ENCODE measurements around the gene NOP14.
"Not testable (repeated sequence)": the region's sequence is repeated elsewhere in the genome, so short reads cannot be mapped to it uniquely, and the experiment has no call there.

The NOP14 gene

DNA sequence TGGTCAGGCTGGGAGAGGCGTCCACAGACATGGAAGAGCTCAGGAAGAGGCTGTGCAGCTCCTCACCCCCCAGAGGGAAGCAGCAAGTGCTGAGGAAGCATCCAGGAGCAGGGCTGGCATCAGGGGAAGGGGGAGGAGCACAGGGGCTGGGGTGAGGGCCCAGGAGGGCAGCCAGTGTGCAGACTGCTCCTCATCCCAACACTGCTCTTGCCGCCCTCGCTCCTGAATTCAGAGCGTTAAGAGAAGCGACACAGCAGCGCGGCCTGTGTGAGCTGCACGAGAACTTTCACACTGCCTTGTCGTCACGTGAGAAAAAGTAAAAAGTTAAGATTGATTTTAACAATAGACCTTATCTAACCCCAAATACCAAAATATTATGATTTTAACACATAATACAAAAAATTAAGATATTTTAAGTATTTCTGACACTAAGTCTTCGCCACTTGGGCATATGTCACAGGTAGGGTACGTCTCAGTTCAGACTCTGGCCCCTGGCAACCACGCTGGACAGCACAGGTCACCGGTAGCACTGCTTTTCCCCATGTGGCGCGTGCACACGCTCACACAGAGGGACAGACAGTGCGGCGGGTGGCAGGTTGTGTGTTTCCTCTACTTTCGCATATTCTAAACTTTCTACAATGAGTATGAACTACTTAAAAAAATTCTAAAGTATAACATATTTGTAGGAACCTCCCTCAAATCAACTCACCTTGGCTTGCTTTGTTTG is 19.7 kb downstream of the NOP14 start:
- 0 out of 2 replicates have a peak, but pooled peaks have one; percentile 11 for TF ChIP-seq POLR2A (IDR thresholded peaks at IDR 0.05; ENCODE audit: low read depth, low read length)
- TF ChIP-seq POU2F2 (IDR thresholded peaks at IDR 0.05; ENCODE audit: low read depth, low read length), result no peak
- TF ChIP-seq SPI1 (IDR thresholded peaks at IDR 0.05; ENCODE audit: low read depth, low read length), result no peak
- FAIRE-seq (no peak), DNase-seq (ENCODE audit: insufficient read length, low spot score) (no peak)

DNA sequence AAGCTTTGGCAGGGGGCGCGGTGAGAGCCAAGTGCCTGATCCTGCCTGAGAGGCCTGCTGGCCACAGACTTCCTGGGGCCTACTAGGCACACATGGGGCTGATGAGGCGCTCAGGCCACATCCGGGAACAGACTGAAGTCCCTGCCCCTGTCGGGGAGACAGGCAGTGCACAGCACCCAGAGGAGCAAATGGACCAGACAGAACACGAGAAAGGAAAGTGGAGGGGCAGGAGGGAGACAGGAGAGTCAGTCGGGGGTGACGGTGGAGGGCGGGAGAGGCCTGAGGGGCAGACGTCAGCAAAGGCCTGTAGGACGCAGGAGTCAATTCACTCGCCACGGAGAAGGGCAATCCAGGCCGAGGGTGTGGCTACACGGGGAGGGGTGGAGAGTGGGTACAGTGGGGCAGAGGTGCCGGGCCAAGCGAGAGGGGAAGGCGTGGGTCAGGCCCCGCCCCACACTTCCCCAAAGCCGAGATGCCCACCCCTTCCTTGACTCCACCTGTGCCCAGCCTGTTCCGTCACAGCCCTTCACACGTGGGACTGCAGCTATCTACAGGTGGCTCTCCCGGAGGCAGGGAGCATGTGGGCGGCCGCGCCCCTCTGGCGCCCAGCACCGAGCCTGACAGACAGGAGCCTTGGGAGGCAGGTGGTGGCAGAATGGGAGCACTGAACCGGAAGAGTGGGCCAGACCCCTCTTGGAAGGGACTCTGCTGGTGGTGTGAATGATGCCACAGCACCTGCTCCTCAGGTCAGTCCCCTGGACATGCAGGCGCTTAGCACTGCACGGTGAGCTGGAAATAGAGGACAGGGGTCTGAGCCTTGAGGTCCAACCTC is 20.5 kb downstream of the NOP14 start:
- no peak for DNase-seq (ENCODE audit: insufficient read length, low spot score)
- FAIRE-seq, result no peak
- TF ChIP-seq POLR2AphosphoS5 (IDR thresholded peaks at IDR 0.05; ENCODE audit: low read depth, low read length) (0 out of 2 replicates have a peak, but pooled peaks have one; percentile 13), SPI1 (IDR thresholded peaks at IDR 0.05; ENCODE audit: low read depth, low read length) (no peak), POLR2A (IDR thresholded peaks at IDR 0.05; ENCODE audit: low read depth, low read length) (peak; percentile 15; the same call in 1 of the 2 replicates), POU2F2 (IDR thresholded peaks at IDR 0.05; ENCODE audit: low read depth, low read length) (peak; percentile 46; the same call in 1 of the 2 replicates)

- DNase-seq (ENCODE audit: insufficient read length, low spot score) (no peak), FAIRE-seq (no peak)
- TF ChIP-seq POLR2AphosphoS5 (IDR thresholded peaks at IDR 0.05; ENCODE audit: low read depth, low read length) (peak; percentile 11; the same call in 1 of the 2 replicates), SPI1 (IDR thresholded peaks at IDR 0.05; ENCODE audit: low read depth, low read length) (no peak), POU2F2 (IDR thresholded peaks at IDR 0.05; ENCODE audit: low read depth, low read length) (no peak), PAX5 (IDR thresholded peaks at IDR 0.05; ENCODE audit: insufficient read depth, low read length, severe bottlenecking) (no peak), TAF1 (IDR thresholded peaks at IDR 0.05; ENCODE audit: low read depth, low read length) (no peak), POLR2A (IDR thresholded peaks at IDR 0.05; ENCODE audit: low read depth, low read length) (no peak)
Measured at GRCh38 chr4:2942037-2942531, 21.1 kb downstream of the NOP14 start.

- TF ChIP-seq POLR2AphosphoS5 (IDR thresholded peaks at IDR 0.05; ENCODE audit: low read depth, low read length) (peak; percentile 49), POU2F2 (IDR thresholded peaks at IDR 0.05; ENCODE audit: low read depth, low read length) (peak; percentile 19; the same call in 1 of the 2 replicates), PAX5 (IDR thresholded peaks at IDR 0.05; ENCODE audit: insufficient read depth, low read length, severe bottlenecking) (no peak), SPI1 (IDR thresholded peaks at IDR 0.05; ENCODE audit: low read depth, low read length) (no peak)
Measured at GRCh38 chr4:2941138-2942036, 21.8 kb downstream of the NOP14 start.

DNA sequence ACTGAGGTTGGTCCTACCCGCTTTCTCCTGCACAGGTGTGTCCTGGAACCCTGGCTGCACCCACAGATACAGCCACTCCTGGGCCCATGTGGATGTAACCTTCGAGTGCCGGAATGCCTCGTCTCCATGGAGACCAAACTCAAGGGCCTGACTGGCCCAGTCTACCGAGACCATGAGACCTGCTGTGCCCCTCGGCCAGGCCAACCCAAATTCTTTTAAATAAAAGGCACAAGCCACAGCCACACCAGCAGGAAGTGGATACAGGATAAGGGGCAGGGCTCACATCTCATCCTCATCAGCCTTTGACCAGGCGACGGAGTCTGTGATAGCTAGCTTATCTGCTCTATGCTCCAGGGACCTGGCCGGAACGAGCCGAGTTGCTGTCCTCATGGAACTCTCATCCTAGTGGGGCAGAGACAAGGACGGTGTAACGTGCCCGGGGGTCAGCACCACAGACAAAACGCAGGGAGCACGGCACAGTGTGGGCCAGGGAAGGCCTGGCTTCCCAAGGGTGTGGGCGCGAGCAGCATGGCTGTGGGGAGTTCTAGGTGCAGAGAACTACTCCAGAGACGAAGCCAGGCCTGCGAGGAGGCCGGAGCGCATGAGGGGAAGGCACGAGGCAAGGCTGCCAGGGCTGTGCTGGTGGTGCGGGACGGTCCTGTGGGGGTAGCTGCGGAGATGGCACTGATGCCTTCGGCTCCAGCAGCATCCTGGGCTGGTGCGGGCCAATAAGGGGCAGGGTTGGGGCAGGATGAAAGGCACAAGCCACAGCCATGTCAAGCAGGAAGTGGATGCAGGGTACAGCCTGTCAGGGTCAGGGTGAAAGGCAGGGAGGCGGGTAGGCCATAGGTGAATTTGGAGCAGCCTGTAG is 22.7 kb downstream of the NOP14 start:
- TF ChIP-seq POU2F2 (IDR thresholded peaks at IDR 0.05; ENCODE audit: low read depth, low read length) (no peak; the same call in 1 of the 2 replicates), POLR2AphosphoS5 (IDR thresholded peaks at IDR 0.05; ENCODE audit: low read depth, low read length) (peak; percentile 45; the same call in 1 of the 2 replicates), POLR2A (IDR thresholded peaks at IDR 0.05; ENCODE audit: low read depth, low read length) (peak; percentile 61), PAX5 (IDR thresholded peaks at IDR 0.05; ENCODE audit: insufficient read depth, low read length, severe bottlenecking) (no peak), TAF1 (IDR thresholded peaks at IDR 0.05; ENCODE audit: low read depth, low read length) (no peak), SPI1 (IDR thresholded peaks at IDR 0.05; ENCODE audit: low read depth, low read length) (no peak)
- FAIRE-seq, result no peak
- no peak for DNase-seq (ENCODE audit: insufficient read length, low spot score)

More at GRCh38 chr4:2941138-2942036, 21.8 kb downstream of the NOP14 start:
- FAIRE-seq (no peak), DNase-seq (ENCODE audit: insufficient read length, low spot score) (no peak)

- TF ChIP-seq POLR2AphosphoS5 (IDR thresholded peaks at IDR 0.05; ENCODE audit: low read depth, low read length) (peak; percentile 62; the same call in 1 of the 2 replicates), POLR2A (IDR thresholded peaks at IDR 0.05; ENCODE audit: low read depth, low read length) (peak; percentile 48; the same call in 1 of the 2 replicates), SPI1 (IDR thresholded peaks at IDR 0.05; ENCODE audit: low read depth, low read length) (no peak), PAX5 (IDR thresholded peaks at IDR 0.05; ENCODE audit: insufficient read depth, low read length, severe bottlenecking) (no peak), TAF1 (IDR thresholded peaks at IDR 0.05; ENCODE audit: low read depth, low read length) (no peak), POU2F2 (IDR thresholded peaks at IDR 0.05; ENCODE audit: low read depth, low read length) (no peak)
- DNase-seq (ENCODE audit: insufficient read length, low spot score) (no peak), FAIRE-seq (no peak)
Measured at GRCh38 chr4:2939383-2940243, 23.6 kb downstream of the NOP14 start.

DNA sequence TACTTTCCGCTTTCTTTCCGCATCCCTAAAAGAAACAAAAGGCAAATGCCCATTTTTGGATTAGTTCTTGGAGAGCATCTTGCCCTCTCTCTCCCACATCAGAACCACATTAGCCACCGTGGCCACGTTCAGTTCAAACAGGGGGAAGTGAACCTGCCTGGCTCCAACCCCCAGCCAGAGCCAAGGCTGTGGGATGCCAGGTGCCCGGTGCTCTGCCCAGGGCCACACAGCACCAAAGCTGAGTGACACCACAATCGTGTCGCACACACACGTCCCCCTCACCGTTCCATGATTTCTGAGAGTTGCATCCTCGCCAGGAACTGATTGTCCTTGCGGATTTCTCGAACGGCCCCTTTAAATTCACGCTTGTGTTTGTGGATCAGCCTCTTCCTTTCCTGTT is 24.3 kb downstream of the NOP14 start:
- DNase-seq (ENCODE audit: insufficient read length, low spot score) (no peak), FAIRE-seq (no peak)
- TF ChIP-seq POU2F2 (IDR thresholded peaks at IDR 0.05; ENCODE audit: low read depth, low read length), result no peak
- no peak for TF ChIP-seq PAX5 (IDR thresholded peaks at IDR 0.05; ENCODE audit: insufficient read depth, low read length, severe bottlenecking)
- TF ChIP-seq POLR2A (IDR thresholded peaks at IDR 0.05; ENCODE audit: low read depth, low read length), result no peak
- no peak for TF ChIP-seq TAF1 (IDR thresholded peaks at IDR 0.05; ENCODE audit: low read depth, low read length)
- no peak for TF ChIP-seq POLR2AphosphoS5 (IDR thresholded peaks at IDR 0.05; ENCODE audit: low read depth, low read length)
- no peak for TF ChIP-seq SPI1 (IDR thresholded peaks at IDR 0.05; ENCODE audit: low read depth, low read length)

DNA sequence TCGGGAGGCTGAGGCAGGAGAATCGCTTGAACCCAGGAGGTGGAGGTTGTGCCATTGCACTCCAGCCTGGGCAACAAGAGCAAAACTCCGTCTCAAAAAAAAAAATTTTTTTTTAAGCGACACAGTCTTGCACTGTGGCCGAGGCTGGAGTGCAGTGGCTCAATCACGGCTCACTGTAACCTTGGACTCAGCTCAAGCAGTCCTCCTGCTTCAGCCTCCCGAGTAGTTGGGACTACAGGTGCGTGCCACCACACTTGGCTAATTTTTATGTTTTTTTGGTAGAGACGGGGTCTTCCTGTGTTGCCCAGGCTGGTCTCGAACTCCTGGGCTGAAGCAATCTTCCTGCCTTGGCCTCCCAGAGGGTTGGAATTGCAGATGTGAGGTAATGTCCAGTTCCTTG is 24.8 kb downstream of the NOP14 start:
- DNase-seq (ENCODE audit: insufficient read length, low spot score); FAIRE-seq: not testable (repeated sequence)

Measured in GM12891 (cell line).